ENCODE data around the gene MEX3D.

Gene MEX3D

DNA sequence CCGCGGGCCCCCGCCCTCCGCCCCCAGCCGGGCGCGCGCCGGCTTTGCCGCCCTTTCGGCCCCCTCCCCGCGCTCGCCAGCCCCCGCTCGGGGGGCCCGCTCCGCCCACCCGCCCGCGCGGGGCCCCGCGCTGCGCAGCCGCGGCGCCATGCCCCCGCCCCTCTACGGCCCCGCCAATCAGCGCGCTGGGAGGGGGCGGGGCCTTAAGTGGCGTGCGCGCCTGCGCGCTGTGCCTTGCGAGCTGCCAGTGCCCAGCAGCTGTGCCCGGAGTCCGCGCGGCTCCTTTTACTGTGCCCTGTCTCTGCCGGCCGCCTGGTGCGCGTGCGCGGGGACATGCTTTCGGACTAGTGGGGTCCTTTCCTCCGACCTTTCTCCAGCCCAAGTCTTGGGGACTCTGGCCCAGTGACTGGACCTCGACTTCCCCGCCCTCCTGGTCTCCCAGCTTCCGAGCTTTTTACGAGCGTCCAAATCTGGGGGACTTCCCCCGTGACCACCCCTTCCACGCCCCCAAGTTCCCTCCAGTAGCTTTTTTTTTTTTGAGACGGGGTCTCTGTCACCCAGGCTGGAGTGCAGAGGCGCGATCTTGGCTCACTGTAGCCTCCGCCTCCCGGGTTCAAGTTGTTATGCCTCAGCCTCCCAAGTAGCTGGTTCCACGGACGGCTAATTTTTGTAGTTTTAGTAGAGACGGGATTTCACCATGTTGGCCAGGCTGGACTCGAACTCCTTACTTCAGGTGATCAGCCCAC, 24.8 kb upstream of the MEX3D start, which contains the start of gene MBD3:
Gene MBD3, minus strand, starts transcription at position 111 of the 746 bp plus-strand sequence. CDS start 234 bp downstream, outside the sequence.
- peak; percentile 90 for DNase-seq

DNA sequence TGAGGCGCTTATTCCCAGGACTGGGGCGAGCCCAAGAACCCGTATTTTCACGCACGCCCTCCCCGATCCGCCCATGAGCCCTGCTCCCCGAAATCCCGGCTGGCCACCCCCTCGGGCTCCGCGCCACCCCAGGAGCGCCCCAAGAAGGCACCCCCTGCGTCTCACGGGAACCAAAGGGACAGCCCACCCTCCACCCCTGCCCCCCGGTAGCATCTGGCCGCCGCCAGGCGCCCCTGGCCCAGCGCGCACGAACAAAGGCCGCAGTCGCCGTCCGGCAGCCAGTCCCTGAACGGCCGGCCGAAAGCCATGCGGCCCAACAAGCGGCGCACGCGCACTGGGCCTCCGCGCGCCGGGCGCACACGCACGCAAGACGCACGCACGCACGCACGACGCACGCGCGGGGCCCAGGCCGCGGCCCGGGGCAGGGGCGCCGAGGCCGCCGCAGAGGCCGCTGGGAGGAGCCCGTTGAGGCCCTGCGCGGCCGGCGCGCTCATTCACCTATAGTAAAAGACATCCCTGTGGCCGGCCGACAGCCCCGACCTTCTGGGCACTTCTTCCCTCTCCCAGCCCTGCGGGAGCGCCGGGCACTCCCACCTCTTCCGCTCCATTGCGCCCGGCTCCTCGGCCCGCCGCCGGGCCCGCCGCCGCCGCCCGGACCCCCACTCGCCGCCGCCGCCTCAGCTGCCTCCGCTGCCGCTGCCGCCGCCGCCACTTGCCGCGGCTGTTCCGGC, 24.1 kb upstream of the MEX3D start:
- peak; percentile 88 for DNase-seq

DNA sequence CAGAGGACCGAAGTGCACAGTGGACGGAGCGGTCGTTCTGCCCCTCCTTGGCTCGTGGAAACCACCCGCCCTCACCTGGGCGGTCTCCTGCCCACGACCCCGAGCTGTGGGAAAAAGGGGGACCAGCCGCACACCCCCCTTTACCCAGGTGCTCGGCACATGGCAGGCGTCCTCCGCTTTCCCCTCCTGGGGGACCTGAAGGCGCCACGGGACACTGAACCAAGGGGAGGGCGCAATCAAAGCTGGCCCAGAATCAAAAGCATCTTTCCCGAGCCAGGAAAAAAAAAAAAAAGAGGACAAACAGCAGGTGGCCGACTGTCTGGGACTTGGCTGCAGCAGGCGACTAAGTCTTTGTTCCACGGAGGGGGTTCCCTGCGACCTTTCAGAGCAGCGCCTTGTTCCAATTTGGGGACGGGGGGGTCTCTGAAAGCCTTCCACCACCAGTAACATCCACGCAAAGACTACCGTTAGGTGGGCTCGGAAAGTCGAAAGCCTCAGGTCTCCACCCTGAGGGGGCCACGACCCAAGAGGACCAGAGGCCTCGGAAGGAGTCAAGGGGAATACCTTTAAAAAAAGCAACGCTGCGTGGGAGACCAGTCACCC, 23.4 kb upstream of the MEX3D start:
- no peak for DNase-seq

DNA sequence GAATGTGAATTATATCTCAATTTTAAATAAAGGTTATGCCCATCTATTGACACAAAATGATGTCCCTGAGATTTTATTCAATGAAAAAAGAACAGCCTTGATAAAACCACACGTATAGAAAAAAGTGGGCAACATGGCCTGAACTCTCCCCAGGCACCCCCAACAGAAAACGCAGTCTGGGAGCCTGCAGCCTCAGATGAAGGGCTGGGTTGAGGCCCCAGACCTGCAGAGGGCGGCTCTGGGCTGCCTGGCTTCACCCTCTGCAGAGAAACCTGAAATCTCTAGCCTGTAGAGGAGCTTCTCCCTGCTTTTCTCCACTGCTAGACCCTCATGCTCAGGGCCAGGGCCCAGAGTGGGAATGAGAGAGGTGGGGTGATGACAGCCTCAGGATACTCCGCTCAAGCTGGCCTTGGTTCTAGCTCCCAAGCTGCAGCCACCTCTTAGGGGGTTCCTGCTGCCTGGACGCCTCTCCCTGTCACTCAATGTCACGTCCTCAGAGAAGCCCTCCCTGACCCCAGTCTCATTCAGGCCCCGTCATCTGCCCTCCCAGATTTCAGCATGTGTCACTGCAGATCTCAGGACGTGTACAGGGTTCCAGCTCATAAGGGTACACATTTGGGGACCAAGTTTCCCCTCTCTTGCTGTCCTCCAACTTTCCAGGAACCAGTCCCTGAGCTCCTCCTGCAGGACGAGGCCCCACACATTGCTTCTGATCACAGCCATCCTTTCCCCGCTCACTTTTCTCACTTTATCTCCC, 22.7 kb upstream of the MEX3D start:
- peak; percentile 45 for DNase-seq

DNA sequence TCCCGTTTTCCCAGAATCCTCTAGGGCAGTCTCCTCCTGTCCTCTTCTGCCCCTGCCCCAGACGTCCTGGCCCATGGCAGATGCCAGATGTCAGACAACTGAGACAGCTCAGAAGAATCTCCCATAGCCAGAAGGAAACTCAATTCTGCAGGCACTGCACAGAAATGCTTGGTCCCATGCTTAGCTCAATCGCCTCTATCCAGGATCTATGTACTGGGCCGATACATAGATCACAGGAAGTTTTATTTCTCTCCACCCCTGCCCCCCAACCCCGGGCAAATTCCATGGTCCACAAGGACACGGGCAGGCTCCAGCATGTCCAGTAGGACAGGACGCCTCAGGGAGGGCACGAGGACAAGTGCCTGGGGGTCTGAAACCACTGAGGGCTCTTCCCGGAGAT, 19.7 kb upstream of the MEX3D start:
- no peak for DNase-seq

DNA sequence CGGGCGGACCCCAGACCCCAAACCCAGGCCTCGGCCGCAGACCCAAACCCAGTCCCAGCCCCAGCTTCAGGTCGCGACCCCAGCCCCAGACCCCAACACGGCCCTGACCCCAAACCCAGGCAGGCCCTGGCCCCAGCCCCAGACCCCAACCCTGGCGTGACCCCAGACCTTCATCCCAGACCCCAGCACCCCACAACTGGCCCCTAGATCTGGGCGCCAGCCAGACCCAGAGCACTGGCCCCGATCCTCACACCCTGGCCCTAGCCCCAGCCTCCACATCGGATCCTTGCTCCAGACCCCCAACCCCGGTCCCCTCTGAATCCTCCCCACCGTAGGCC, 17.1 kb upstream of the MEX3D start:
- no peak for DNase-seq

DNA sequence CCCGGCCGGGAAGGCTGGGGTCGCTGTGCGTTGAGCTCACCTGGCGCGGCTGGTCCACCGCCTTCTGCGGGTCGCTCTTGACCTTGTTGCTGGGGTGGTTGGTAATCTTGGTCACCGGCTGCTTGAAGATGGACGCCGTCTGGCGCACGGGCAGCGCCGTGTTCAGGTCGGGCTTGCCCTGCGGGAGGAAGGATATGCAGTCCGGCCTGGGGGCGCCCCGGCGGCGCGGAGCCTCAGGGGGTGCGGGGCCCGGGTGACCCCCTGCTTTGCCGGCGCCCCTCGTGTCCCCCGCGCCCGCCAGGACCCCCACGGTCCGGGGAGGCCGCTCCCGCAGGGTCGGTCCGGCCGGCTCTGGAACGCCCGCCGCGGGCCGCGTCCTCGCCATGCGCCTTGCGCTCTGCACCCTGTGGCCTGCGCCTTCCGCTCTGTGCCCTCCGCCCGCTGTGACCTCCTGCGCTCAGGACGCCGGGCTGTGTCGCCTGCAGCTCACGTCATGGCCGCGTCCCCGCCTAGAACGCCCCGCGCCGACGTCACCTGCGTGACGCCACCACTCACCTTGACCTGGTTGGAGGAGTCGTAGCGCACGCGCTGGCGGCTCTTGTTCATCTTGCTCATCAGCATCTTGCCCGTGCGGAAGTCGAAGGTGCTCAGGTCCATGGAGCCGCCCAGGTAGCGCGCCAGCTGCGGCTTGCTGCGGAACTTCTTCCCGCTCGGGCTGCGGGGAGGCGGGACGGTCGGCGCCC, 16.5 kb upstream of the MEX3D start:
- DNase-seq = no peak

DNA sequence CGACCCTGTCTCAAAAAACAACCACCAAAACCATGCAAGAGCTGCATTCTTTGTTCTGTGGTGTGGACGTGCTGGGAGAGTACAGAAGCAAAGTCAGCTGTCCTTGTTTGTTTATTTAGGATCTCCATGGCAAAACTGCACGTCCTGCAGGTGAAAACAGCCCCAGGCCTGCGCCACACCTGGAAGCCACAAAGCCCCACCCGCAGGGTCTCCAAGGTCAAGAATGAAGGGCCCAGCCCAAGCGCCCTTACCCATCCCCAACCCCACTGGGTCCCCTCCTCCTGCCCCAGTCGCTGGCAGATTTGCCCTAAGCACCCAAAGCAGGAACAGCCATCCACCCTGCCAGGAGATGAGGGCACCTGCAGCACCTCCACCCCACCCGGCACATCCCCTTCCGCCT, 14.1 kb upstream of the MEX3D start:
- no peak for DNase-seq

DNA sequence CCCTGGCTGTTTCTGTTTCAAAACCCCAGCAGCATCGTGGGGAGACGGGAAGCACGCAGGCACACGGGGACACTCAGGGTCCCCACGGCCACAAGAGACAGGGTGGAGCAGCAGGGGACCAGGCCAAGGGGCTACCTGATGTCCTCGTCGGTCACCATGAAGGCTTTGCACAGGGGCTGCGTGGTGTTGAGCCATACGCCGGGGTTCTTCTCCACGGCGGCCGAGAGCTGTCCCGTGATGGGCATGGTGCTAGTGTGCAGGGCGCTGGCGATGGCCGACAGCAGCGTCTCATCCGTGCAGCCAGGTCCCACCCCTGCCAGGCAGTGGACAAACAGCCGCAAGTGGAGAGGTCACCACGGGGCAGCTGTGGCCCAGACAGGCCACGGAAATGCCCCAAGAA, 12.8 kb upstream of the MEX3D start:
- DNase-seq = no peak

DNA sequence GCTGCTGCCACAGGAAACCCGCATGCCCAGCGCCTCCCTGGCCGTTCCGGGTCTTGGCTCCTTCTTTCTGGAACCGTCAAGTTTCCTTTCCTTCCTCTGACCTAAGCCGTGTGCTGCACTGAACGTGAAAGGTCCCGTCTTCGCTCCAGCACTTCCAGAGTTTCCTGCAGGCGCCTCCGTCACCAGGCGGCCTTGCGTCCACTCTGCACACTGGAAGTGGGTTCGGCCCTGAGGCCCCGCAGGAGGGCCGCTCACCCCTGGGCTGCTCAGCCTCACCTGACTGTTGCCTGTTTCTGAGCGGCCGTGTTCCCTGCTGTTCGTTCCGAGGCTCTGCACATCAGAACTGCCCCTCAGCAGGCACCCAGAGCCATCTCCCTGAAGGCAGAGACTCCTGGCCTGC, 12.3 kb upstream of the MEX3D start:
- no peak for DNase-seq

DNA sequence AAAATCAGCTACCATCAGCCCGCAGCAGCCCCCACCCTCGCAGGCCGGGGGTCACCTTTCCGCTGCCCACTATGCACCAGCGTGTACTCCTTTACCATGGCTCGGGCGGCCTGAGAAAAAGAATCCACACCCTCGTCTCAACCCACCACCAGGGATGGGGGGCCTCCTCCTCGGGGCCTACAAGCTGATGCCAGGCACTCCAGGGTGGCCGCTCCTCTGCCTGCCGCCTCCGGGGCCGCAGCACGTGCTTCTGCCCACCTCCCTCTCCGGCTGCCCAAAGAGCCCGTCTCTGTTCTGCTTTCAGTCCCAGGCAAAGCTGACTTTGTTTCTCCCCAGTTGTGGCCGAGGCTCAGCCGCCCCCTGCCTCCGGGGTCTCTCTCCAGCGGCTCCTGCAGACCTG, 11.1 kb upstream of the MEX3D start:
- DNase-seq = no peak

DNA sequence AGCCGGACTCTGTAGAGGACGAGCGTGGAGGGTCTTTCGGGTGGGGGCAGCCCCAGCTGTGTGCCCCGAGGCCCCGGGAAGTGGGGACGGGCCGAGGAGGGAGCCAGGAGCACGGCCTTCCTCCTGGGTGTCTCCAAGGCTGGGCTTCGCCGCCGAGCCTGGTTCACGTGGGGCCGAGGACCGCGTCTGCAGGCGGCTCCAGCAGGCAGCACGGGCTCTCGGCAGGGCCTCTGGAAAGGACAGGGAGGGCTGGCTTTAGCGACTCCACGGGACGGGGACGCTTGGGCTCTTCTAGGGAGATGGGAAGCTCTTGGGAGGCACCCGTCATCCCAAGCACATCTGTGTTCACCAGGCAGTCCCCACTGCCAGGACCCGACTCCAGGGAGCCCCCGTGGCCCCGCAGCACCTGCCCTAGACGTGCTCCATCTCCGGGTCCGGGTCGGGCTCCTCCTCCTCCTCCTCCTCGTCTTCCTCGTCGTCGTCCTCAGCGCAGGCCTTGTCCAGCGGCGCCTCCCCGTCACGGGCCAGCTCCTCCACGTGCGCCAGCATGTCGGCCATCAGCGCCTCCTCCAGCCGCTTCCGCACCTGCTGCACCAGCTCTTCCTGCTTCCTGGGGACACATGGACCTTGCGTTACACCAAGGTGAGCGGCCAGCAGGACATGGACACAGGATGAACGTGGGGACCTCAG, 9.9 kb upstream of the MEX3D start:
- no peak for DNase-seq

DNA sequence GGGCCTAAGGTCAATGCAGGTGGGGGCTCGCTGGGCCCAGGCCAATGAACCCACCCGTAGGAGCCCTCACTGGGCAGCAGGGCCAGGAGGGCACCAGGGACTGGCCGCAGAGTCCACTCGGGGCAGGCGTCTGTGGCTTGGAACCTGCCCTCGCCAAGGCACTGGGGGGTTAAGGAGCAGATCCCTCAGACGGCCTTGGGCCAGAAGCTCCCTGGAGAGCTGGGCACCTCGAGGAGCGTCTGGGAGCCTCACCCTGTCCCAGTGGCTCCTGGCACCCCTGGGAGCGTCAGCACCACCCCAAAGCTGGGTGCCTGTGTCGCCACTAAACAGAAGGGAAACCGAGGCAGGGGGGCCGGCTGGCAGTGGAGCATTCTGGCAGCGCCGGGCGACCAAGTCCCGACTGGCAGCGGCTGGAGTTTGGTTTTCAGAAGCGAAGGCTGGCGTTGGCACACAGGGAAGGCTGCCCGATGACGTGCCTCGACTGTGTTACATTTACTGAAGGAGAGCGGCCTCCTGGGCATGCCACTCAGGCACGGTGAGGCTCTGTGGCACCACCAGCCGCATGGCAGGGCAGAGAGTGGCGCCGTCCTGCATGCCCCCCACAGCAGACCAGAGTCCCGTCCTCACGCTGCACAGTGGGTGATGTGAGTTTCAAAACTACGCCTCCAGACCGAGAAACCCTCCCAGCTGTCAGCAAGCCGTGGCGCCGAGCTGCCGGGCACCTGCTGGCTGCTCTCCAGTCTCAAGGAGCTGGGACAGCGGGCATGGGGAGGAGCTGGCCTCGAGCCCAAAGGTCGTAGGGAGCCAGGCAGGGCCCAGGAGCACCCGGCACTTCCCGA, 9.2 kb upstream of the MEX3D start:
- DNase-seq = no peak

DNA sequence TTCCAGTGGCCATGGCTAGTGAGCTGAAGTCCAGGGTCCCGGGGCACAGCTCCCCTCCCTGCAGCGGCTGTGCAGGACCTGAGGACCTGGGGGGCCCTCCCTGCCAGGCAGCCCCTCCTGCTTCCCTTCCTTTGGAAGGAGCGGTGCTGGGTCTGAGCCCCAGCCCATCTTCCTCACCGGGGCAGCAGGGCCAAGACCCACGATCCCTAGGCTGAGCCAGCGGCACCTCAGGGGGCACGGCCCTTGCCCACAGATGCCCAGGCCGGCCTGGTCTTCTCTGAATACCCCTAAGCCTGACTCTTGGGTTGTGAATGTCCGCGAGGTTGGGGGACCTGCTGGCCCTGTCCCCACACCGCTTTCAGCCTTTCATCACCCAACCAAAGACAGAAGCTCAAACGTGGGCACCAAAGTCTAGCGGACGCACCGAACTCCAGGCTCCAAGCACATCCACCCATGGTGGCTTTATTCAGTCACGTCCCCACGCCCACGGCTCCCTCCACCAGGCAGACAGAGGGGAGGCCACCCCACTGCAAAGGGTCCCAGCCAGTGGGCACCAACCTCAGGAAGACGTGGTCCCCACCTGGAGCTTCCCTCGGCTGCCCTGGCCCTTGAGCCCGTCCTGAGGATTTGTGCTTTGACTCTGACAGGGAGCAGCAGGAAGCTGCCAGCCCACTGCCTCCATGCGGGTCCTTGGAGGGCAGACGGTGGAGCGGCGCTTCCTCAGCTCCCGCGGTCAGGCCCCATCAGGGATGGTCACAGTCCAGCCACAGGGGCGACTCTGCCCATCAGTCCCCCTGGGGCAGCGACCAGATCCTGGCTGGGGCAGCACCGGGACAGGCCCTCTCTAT, 8.3 kb upstream of the MEX3D start:
- no peak for DNase-seq

DNA sequence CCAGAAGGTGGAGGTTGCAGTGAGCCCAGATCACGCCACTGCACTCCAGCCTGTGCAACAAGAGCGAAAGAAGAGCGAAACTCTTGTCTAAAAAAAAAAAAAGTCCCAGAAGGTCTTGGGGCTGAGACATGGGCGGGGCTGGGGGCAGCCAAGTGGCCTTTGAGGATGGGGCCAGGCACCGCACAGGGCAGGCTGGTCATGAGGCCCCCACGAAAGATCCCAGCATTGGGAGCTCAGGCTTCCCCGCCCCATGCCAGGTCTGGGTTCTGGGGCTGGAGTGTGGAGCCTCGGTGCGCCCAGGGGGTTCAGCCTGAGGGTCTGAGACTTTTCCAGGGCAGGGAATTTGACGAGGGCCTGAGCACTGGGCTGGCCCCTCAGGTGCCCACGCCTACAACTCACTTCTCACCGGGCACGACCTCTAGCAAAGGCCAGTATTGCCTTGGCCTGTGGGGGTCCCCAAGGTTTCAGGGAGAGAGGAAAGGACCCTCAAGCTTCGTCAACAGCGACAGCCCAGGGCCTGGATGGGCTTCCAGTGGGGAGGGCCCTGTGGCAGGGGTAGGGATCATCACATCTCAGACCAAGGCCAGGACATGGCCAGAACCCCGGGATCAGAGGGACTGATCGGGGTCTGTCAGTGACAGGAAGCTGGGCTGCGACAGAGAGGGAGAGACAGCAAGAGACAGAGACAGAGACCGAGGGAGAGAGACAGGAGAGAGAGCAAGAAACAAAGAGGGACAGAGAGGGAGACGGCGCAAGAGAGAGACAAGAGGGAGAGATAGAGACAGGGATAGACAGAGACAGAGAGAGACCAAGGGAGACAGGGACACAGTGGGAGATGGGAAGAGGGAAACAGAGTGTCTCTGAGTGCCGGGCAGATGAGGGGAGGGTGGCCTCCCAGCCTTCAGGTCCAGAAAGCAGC, 7.5 kb upstream of the MEX3D start:
- DNase-seq = no peak

DNA sequence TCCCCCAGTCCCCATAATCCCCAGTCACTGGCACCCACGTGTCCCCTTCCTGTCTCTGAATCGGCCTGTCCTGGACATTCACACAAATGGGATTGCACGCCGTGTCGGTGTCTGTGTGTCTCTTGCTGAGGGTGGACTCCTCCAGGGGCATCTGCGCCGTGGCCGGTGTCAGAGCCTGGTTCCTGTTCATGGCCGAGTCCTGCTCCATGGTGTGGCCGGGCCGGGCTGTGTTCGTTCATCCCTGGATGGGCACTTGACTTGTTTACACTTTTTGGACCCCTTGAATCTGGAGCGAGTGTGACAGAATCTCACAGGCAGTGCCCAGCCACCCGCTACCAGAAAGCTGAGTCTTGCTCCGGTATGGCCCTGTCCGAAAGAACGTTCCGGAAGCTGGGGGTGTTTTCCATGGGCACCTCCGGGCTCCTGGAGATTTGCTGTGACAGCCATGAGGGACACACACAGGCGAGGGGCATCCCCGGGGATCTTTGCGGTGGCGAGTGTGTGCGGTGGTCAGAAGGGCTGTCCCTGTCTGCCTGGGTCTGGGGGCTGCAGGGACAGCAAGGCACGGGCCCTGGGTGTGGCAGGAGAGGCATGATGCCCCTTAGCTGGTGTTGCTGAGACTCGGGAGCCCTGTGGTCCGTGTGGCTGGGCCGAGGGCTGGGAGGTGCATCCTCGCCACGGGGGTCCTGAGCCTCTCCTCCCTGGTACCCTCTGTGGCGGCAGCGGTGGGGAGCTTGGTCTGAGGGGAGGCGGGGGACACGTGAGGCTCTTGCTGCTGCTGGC, 6.4 kb upstream of the MEX3D start:
- no peak for DNase-seq

DNA sequence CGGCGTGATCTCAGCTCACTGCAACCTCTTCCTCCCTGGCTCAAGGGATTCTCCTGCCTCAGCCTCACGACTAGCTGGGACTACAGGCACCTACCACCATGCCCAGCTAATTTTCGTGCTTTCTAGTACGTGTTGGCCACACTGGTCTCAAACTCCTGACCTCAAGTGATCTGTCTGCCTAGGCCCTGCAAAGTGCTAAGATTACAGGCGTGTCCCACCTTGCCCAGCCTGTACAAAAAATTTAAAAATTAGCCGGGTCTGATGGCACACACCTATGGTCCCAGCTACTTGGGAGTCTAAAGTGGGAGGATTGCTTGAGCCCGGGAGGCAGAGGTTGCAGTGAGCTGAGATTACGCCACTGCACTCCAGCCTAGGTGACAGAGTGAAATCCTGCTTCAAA, 4.7 kb upstream of the MEX3D start:
- no peak for DNase-seq

DNA sequence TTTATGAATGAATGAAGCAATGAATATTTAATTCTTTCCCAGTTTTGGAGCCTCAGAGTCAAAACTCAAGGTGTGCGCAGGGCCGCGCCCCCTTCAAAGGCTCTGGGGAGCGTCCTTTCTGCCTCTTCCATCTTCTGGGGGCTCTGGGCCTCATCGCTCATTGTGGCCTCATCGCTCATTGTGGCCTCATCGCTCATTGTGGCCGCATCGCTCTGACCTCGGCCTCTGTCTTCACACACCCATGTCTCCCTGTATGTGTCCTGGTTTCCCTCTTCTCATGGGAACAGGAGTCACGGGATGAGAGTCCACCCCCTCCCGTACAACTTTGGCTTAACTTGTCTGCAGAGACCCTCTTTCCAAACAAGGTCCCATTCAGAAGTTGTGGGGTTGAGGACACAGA, 3.2 kb upstream of the MEX3D start:
- DNase-seq = no peak
